Pancreas (tissue), 10 donors: ENCODE results near the gene ITPRID1. TPM values are rescaled to one million over a fixed set of nuclear protein-coding genes. Genes with fewer than 3 reads are reported as not detected.

ENCODE experiments used
- ATAC-seq, 4 donors: fragments of 200-7000 bp; cut with Tn5 transposase; one replicate each; pipeline versions ENCODE4 v1.8.0 to v1.9.1; 2020; ENCODE audit warnings: mild to moderate bottlenecking in 4 of 4, moderate library complexity in 4 of 4
- DNase-seq, 6 donors: peaks; one replicate each; pipeline ENCODE4 v3.0.0-alpha.2; 2020
- FAIRE-seq: peaks from 2 replicates; lab custom pipeline; 2012; peaks lifted over from hg19 to GRCh38; lab: Jason Lieb, UNC
- H3K27ac ChIP-seq, 4 donors: fragments of 200-600 bp; sonication (generic); 1 replicate in 3 of 4; 2 replicates in 1 of 4; pipeline versions ENCODE4 v1.5.0 to v1.8.0; 2020
- H3K27me3 ChIP-seq, 4 donors: fragments of 200-600 bp; one replicate each; pipeline ENCODE4 v1.8.0; 2021
- H3K36me3 ChIP-seq, 3 donors: fragments of 200-600 bp; sonication (generic) in 1 of 3; one replicate each; pipeline versions ENCODE4 v1.5.0 to v1.8.0; 2020 to 2021
- H3K4me1 ChIP-seq, 3 donors: fragments of 200-600 bp; one replicate each; pipeline ENCODE4 v1.8.0; 2021
- H3K4me3 ChIP-seq, 4 donors: fragments of 200-600 bp; sonication (generic) in 2 of 4; one replicate each; pipeline versions ENCODE4 v1.5.0 to v1.8.0; 2020 to 2021
- H3K9me3 ChIP-seq, 4 donors: fragments of 200-600 bp; one replicate each; pipeline ENCODE4 v1.8.0; 2021
- CTCF ChIP-seq, 4 donors: fragments of 200-600 bp; sonication (generic) in 3 of 4; IDR thresholded peaks; one replicate each; pipeline versions ENCODE4 v1.5.0 to v1.8.0; 2021; ENCODE audit warnings: antibody characterized with exemption in 4 of 4
- WGBS, 2 donors: extraction: QIAGEN DNeasy Blood & Tissue Kit; methylation state at CpG; one replicate each; pipeline ENCODE4 v1.1.7; 2013; 5-methylcytosine and 5-hydroxymethylcytosine counted together
- intact Hi-C, 3 donors: fragments of 100-400 bp; cut with DNase I; formaldehyde crosslinking; loops; one replicate each; pipeline versions ENCODE4 v1.11.1 to v1.14.2; 2022
- polyA plus RNA-seq, 2 donors: library from polyadenylated mRNA; stranded (reverse); fragments of 200-250 nt; gene quantifications; one replicate each; pipeline ENCODE4 v1.2.3, GENCODE V29; 2013
- total RNA-seq, 6 donors: library from RNA; stranded (reverse); fragmentation: NEBNext Ultra II Directional in 4 of 6; extraction: Animal tissue kit (Norgen Biotek cat#: 25700) in 4 of 6; gene quantifications; one replicate each; pipeline versions ENCODE4 v1.2.1 to v1.2.4, GENCODE V29; 2021 to 2023
- donor health status: healthy with polysubstance abuse.
- donor health status: DM: no; HTN: no; CAD: no; lungs with moderate emphysema.
- donor health status: DM: no; HTN: no; CAD: no.
- donor health status: control.
- donor health status: control.
- donor health status: Bipolar disorder and iron deficiency.
- donor health status: DM: yes; HTN: yes; CAD: no.
- donor health status: DM: no; HTN: no; CAD: no.
- donor health status: DM: no; HTN: no; CAD: no.
- donor health status: DM: yes; HTN: yes; CAD: no.

Gene ITPRID1
- total and polyA plus RNA-seq, 8 donors = 0.02 to 0.72 (median 0.07) TPM; not detected in 2

- intact Hi-C loops = no loop called here
- no peak for TF ChIP-seq CTCF (IDR thresholded peaks at IDR 0.05)
- H3K27me3 ChIP-seq = no peaks in the 10 kb centered on the region
- FAIRE-seq (no peak), DNase-seq (no peak), ATAC-seq (no peak)
- H3K4me3 ChIP-seq = no peak overlapping the region
- 44 to 55% methylated on average over 5 of the region's 5 CpGs for WGBS, 2 donors
- no peaks in the 10 kb centered on the region for H3K36me3 ChIP-seq
- no peaks in the 10 kb centered on the region for H3K9me3 ChIP-seq
- no peaks in the 10 kb centered on the region for H3K4me1 ChIP-seq
- H3K27ac ChIP-seq = no peak overlapping the region
Observed at GRCh38 chr7:31683445-31684225, 169.7 kb downstream of the ITPRID1 start.

GRCh38 chr7:31687024-31687748 is 173.3 kb downstream of the ITPRID1 start, which contains the start of gene PPP1R17:
PPP1R17 (plus strand) TSS chr7:31687215; CDS start chr7:31692442, 5,227 bp downstream.
- peak in 1 of 6 donors; percentile 14 for DNase-seq
- H3K27me3 ChIP-seq = no peaks in the 10 kb centered on the region

GRCh38 chr7:31688372-31688771 is 174.5 kb downstream of the ITPRID1 start:
- H3K4me3 ChIP-seq = no peak overlapping the region
- WGBS, 2 donors = 75 to 87% methylated on average over 3 of the region's 3 CpGs
- H3K9me3 ChIP-seq = no peaks in the 10 kb centered on the region
- TF ChIP-seq CTCF (IDR thresholded peaks at IDR 0.05) = no peak
- DNase-seq = no peak
- peak in 1 of 4 donors; percentile 39 for ATAC-seq
- no peaks in the 10 kb centered on the region for H3K27me3 ChIP-seq
- FAIRE-seq = no peak
- H3K27ac ChIP-seq = no peak overlapping the region
- no peaks in the 10 kb centered on the region for H3K36me3 ChIP-seq
- intact Hi-C loops = no loop called here
- no peaks in the 10 kb centered on the region for H3K4me1 ChIP-seq

More at GRCh38 chr7:31687024-31687748, 173.3 kb downstream of the ITPRID1 start, which contains the start of gene PPP1R17:
- H3K4me3 ChIP-seq = no peak within 1 kb of the TSS
- no peaks in the 10 kb centered on the region for H3K36me3 ChIP-seq
- H3K9me3 ChIP-seq = no peaks in the 10 kb centered on the region
- intact Hi-C loops = no loop called here
- FAIRE-seq (no peak), ATAC-seq (peak in 1 of 4 donors; percentile 48)
- H3K4me1 ChIP-seq = no peaks in the 10 kb centered on the region
- no peak within 1 kb of the TSS for H3K27ac ChIP-seq
- 38 to 39% methylated on average over 14 of the region's 14 CpGs for WGBS, 2 donors
- TF ChIP-seq CTCF (IDR thresholded peaks at IDR 0.05) = no peak

- FAIRE-seq (no peak), ATAC-seq (no peak), DNase-seq (no peak)
- 37 to 38% methylated on average over 2 of the region's 2 CpGs for WGBS, 2 donors
- no peak overlapping the region for H3K4me3 ChIP-seq
- no peaks in the 10 kb centered on the region for H3K27me3 ChIP-seq
- no peaks in the 10 kb centered on the region for H3K4me1 ChIP-seq
- no peaks in the 10 kb centered on the region for H3K9me3 ChIP-seq
- TF ChIP-seq CTCF (IDR thresholded peaks at IDR 0.05) = no peak
- H3K27ac ChIP-seq = no peak overlapping the region
- no peaks in the 10 kb centered on the region for H3K36me3 ChIP-seq
- intact Hi-C loops = no loop called here
Observed at GRCh38 chr7:31688996-31689395, 175.1 kb downstream of the ITPRID1 start.
